ENCODE data around the gene RAB25. TPM values are rescaled to one million over a fixed set of nuclear protein-coding genes. Genes with fewer than 3 reads are reported as not detected.
"Not testable (repeated sequence)": the region's sequence is repeated elsewhere in the genome, so short reads cannot be mapped to it uniquely, and the experiment has no call there.

Gene RAB25
- total RNA-seq, 1 donor from 2014 or later, result 3.1 TPM

GRCh38 chr1:156067262-156067661 lies 6.3 kb downstream of the RAB25 start:
- Histone ChIP-seq H3K4me1 (ENCODE audit: insufficient read depth, low read length) (peaks cover 2% of the 10 kb centered on the region), H3K27me3 (ENCODE audit: insufficient read depth, low read length) (no peaks in the 10 kb centered on the region), H3K9ac (ENCODE audit: low read length) (no peak overlapping the region), H3K4me2 (ENCODE audit: low read length) (no peak overlapping the region), H3K27ac (ENCODE audit: low read depth, low read length) (no peak overlapping the region), H2AFZ (ENCODE audit: low read depth, low read length) (no peak overlapping the region), H3K9me3 (ENCODE audit: insufficient read depth, low read depth, low read length) (no peaks in the 10 kb centered on the region), H3K36me3 (ENCODE audit: insufficient read depth, low read length) (no peaks in the 10 kb centered on the region), H3K4me3 (ENCODE audit: insufficient read depth, low read depth, low read length) (no peak overlapping the region), H3K79me2 (ENCODE audit: insufficient read depth, low read length) (no peaks in the 10 kb centered on the region), H4K20me1 (ENCODE audit: insufficient read depth, low read length) (peaks cover 14% of the 10 kb centered on the region)
- Mint-ChIP-seq H3K36me3 (ENCODE audit: low read depth, unreplicated experiment) (peaks cover 3% of the 10 kb centered on the region), H3K4me3 (ENCODE audit: unreplicated experiment) (no peak overlapping the region), H3K27me3 (ENCODE audit: low read depth, unreplicated experiment) (no peaks in the 10 kb centered on the region), H3K9me3 (ENCODE audit: unreplicated experiment) (peaks cover 2% of the 10 kb centered on the region), H3K27ac (ENCODE audit: unreplicated experiment) (no peak overlapping the region), H3K4me1 (ENCODE audit: low read depth, unreplicated experiment) (peaks cover 9% of the 10 kb centered on the region)
- FAIRE-seq, result no peak
- no peak for DNase-seq (ENCODE audit: low read depth)
- no peak for TF ChIP-seq EZH2 (IDR thresholded peaks at IDR 0.05; ENCODE audit: insufficient read depth, low read length)
- TF ChIP-seq CTCF (IDR thresholded peaks at IDR 0.05; ENCODE audit: insufficient read depth, low read depth, low read length), result no peak

GRCh38 chr1:156069490-156070455 lies 8.8 kb downstream of the RAB25 start:
- peaks cover 2% of the 10 kb centered on the region for H3K9me3 Mint-ChIP-seq (ENCODE audit: unreplicated experiment)
- peaks cover 20% of the 10 kb centered on the region for H3K4me1 Mint-ChIP-seq (ENCODE audit: low read depth, unreplicated experiment)
- Histone ChIP-seq H3K9ac (ENCODE audit: low read length) (no peak overlapping the region), H3K27ac (ENCODE audit: low read depth, low read length) (no peak overlapping the region), H2AFZ (ENCODE audit: low read depth, low read length) (no peak overlapping the region), H3K4me1 (ENCODE audit: insufficient read depth, low read length) (no peaks in the 10 kb centered on the region), H3K9me3 (ENCODE audit: insufficient read depth, low read depth, low read length) (no peaks in the 10 kb centered on the region), H3K4me2 (ENCODE audit: low read length) (no peak overlapping the region), H3K36me3 (ENCODE audit: insufficient read depth, low read length) (peaks cover 4% of the 10 kb centered on the region), H3K27me3 (ENCODE audit: insufficient read depth, low read length) (no peaks in the 10 kb centered on the region), H3K4me3 (ENCODE audit: insufficient read depth, low read depth, low read length) (no peak overlapping the region), H3K79me2 (ENCODE audit: insufficient read depth, low read length) (peaks cover 3% of the 10 kb centered on the region), H4K20me1 (ENCODE audit: insufficient read depth, low read length) (peaks cover 36% of the 10 kb centered on the region)
- DNase-seq (ENCODE audit: low read depth) (no peak), FAIRE-seq (no peak)
- peak overlapping the region; percentile 27 for H3K4me3 Mint-ChIP-seq (ENCODE audit: unreplicated experiment)
- TF ChIP-seq CTCF (IDR thresholded peaks at IDR 0.05; ENCODE audit: insufficient read depth, low read depth, low read length), result no peak
- no peak for TF ChIP-seq EZH2 (IDR thresholded peaks at IDR 0.05; ENCODE audit: insufficient read depth, low read length)
- H3K27ac Mint-ChIP-seq (ENCODE audit: unreplicated experiment), result no peak overlapping the region
- peaks cover 6% of the 10 kb centered on the region for H3K36me3 Mint-ChIP-seq (ENCODE audit: low read depth, unreplicated experiment)
- H3K27me3 Mint-ChIP-seq (ENCODE audit: low read depth, unreplicated experiment), result no peaks in the 10 kb centered on the region

- Histone ChIP-seq H3K36me3 (ENCODE audit: insufficient read depth, low read length) (peaks cover 4% of the 10 kb centered on the region), H3K79me2 (ENCODE audit: insufficient read depth, low read length) (peaks cover 10% of the 10 kb centered on the region), H3K27ac (ENCODE audit: low read depth, low read length) (no peak overlapping the region), H3K27me3 (ENCODE audit: insufficient read depth, low read length) (no peaks in the 10 kb centered on the region), H2AFZ (ENCODE audit: low read depth, low read length) (no peak overlapping the region), H3K9ac (ENCODE audit: low read length) (no peak overlapping the region), H4K20me1 (ENCODE audit: insufficient read depth, low read length) (peaks cover 44% of the 10 kb centered on the region), H3K4me3 (ENCODE audit: insufficient read depth, low read depth, low read length) (no peak overlapping the region), H3K4me1 (ENCODE audit: insufficient read depth, low read length) (no peaks in the 10 kb centered on the region), H3K9me3 (ENCODE audit: insufficient read depth, low read depth, low read length) (no peaks in the 10 kb centered on the region), H3K4me2 (ENCODE audit: low read length) (no peak overlapping the region)
- peaks cover 10% of the 10 kb centered on the region for H3K36me3 Mint-ChIP-seq (ENCODE audit: low read depth, unreplicated experiment)
- H3K27me3 Mint-ChIP-seq (ENCODE audit: low read depth, unreplicated experiment), result no peaks in the 10 kb centered on the region
- H3K9me3 Mint-ChIP-seq (ENCODE audit: unreplicated experiment), result peaks cover under 1% of the 10 kb centered on the region
- TF ChIP-seq EZH2 (IDR thresholded peaks at IDR 0.05; ENCODE audit: insufficient read depth, low read length) (no peak), CTCF (IDR thresholded peaks at IDR 0.05; ENCODE audit: insufficient read depth, low read depth, low read length) (no peak)
- no peak for FAIRE-seq
- H3K27ac Mint-ChIP-seq (ENCODE audit: unreplicated experiment), result no peak overlapping the region
- DNase-seq (ENCODE audit: low read depth), result no peak
- H3K4me3 Mint-ChIP-seq (ENCODE audit: unreplicated experiment), result no peak overlapping the region
- peaks cover 24% of the 10 kb centered on the region for H3K4me1 Mint-ChIP-seq (ENCODE audit: low read depth, unreplicated experiment)
Observed at GRCh38 chr1:156070548-156070947, 9.6 kb downstream of the RAB25 start.

GRCh38 chr1:156071332-156071816 lies 10.4 kb downstream of the RAB25 start:
- not testable (repeated sequence) for H3K27ac Mint-ChIP-seq (ENCODE audit: unreplicated experiment); H3K4me3 Mint-ChIP-seq (ENCODE audit: unreplicated experiment); H3K4me1 ChIP-seq (ENCODE audit: insufficient read depth, low read length); H2AFZ ChIP-seq (ENCODE audit: low read depth, low read length); H3K27ac ChIP-seq (ENCODE audit: low read depth, low read length); H3K27me3 Mint-ChIP-seq (ENCODE audit: low read depth, unreplicated experiment); H3K27me3 ChIP-seq (ENCODE audit: insufficient read depth, low read length); FAIRE-seq; H3K4me3 ChIP-seq (ENCODE audit: insufficient read depth, low read depth, low read length); H3K4me2 ChIP-seq (ENCODE audit: low read length); DNase-seq (ENCODE audit: low read depth); H3K9me3 Mint-ChIP-seq (ENCODE audit: unreplicated experiment); H3K9me3 ChIP-seq (ENCODE audit: insufficient read depth, low read depth, low read length); H3K9ac ChIP-seq (ENCODE audit: low read length); H3K36me3 ChIP-seq (ENCODE audit: insufficient read depth, low read length)
- Mint-ChIP-seq H3K36me3 (ENCODE audit: low read depth, unreplicated experiment) (peaks cover 11% of the 10 kb centered on the region), H3K4me1 (ENCODE audit: low read depth, unreplicated experiment) (peaks cover 31% of the 10 kb centered on the region)
- Histone ChIP-seq H4K20me1 (ENCODE audit: insufficient read depth, low read length) (peaks cover 52% of the 10 kb centered on the region), H3K79me2 (ENCODE audit: insufficient read depth, low read length) (peaks cover 19% of the 10 kb centered on the region)

Measured in astrocyte (in vitro differentiated cells and primary cell).